GM23338 (cell line): ENCODE results near the gene GTF2H2.
"Not testable (repeated sequence)": the region's sequence is repeated elsewhere in the genome, so short reads cannot be mapped to it uniquely, and the experiment has no call there.

Experiments used
- CTCF ChIP-seq, 2 experiments: fragments of 200-600 bp in 1 of 2; sonication (generic) in 1 of 2; conservative IDR thresholded peaks; 2 replicates each; pipeline versions ENCODE4 v1.5.1 to v1.6.1; 2016 to 2017; ENCODE audit warnings: antibody characterized with exemption in 2 of 2, low read depth in 2 of 2, mild to moderate bottlenecking in 2 of 2, moderate library complexity in 1 of 2
- EZH2 ChIP-seq: fragments of 200-600 bp; sonication (generic); IDR thresholded peaks from one replicate; pipeline ENCODE4 v1.8.0; 2017; ENCODE audit warnings: antibody characterized with exemption, mild to moderate bottlenecking, low read depth; ENCODE audit not compliant: unreplicated experiment
- EZH2phosphoT487 ChIP-seq: fragments of 200-600 bp; sonication (generic); IDR thresholded peaks from one replicate; pipeline ENCODE4 v1.8.1; 2018; ENCODE audit warnings: antibody characterized with exemption; ENCODE audit not compliant: unreplicated experiment
- JUNB ChIP-seq: IDR thresholded peaks from one replicate; pipeline ENCODE4 v1.6.1; 2016; ENCODE audit warnings: antibody characterized with exemption; ENCODE audit not compliant: unreplicated experiment
- POLR2AphosphoS5 ChIP-seq: IDR thresholded peaks from 2 replicates; pipeline ENCODE4 v1.6.1; 2016; ENCODE audit warnings: antibody characterized with exemption, low read depth
- REST ChIP-seq: IDR thresholded peaks from one replicate; pipeline ENCODE4 v1.6.1; 2018; ENCODE audit warnings: antibody characterized with exemption; ENCODE audit not compliant: unreplicated experiment
- STAT1 ChIP-seq: IDR thresholded peaks from one replicate; pipeline ENCODE4 v1.6.1; 2016; ENCODE audit warnings: antibody characterized with exemption; ENCODE audit not compliant: unreplicated experiment
- ZNF114 ChIP-seq: fragments of 250-450 bp; sonication (Bioruptor Pico); IDR thresholded peaks from 2 replicates; pipeline ENCODE4 v1.5.0; 2020; ENCODE audit warnings: mild to moderate bottlenecking, moderate library complexity
- ZNF331 ChIP-seq: fragments of 250-450 bp; sonication (Bioruptor Pico); IDR thresholded peaks from 2 replicates; pipeline ENCODE4 v1.5.0; 2020; ENCODE audit warnings: low read depth, mild to moderate bottlenecking, moderate library complexity
- ZNF462 ChIP-seq: fragments of 250-450 bp; sonication (Bioruptor Pico); IDR thresholded peaks from 2 replicates; pipeline ENCODE4 v1.5.0; 2020; ENCODE audit warnings: mild to moderate bottlenecking, moderate library complexity

GRCh38 chr5:71061322-71061721 is 6.2 kb downstream of the GTF2H2 start:
- not testable (repeated sequence) for TF ChIP-seq CTCF (conservative IDR thresholded peaks at IDR 0.05; ENCODE audit: low read depth in 2 of 2); EZH2phosphoT487; ZNF462; POLR2AphosphoS5; EZH2; JUNB; ZNF114 (CRISPR knock-in tag); REST; STAT1; ZNF331 (CRISPR knock-in tag)
